Measurements from ENCODE around the gene EPB41L4B. TPM values are rescaled to one million over a fixed set of nuclear protein-coding genes. Genes with fewer than 3 reads are reported as not detected.

The EPB41L4B gene
- total and polyA plus RNA-seq, 2 donors (not counting 1 experiment from before 2014, with no cell fraction given): 0.56 to 2.8 TPM

DNA sequence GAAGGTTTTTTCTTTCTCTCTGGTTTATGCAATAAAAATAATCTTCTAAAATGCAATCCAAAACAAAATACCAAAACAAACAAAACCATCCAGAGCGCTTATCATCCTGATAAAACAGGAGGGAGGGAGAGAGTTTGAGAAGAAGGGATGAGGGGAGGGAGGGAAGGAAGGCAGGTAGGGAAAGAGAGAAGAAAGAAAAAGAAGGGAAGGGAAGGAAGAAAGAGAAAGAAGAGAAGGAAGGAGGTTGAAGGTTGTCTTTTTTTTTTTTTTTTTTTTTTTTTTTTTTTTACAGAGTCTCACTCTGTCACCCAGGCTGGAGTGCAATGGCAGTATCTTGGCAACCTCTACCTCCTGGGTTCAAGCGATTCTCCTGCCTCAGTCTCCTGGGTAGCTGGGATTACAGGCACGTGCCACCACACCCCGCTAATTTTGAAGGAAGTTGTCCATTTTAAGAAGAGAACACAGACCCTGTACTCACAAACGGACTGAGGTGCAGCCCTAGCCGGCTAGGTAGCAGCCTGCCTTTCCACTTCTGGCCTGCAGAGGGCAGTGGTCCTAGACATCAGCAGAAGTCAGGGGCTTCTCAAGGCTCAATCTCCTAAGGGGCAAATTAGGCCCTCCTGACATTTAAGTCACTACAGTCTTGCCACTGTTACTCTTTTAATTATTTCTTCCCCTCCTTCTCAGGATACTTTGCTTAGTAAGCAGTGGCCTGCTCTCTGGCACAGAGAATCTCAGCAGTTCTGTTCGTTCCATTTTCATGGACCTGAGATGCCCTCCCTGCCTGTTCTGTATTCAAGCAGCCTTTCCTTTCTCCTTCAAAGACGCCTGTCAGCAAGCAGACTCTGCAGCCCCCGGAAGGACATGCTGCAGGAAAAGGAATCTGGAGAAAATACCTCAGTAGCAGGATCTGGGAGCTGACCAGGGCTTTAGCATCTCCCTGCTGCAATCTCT, 76.4 kb downstream of the EPB41L4B start:
- no peak overlapping the region for H2AFZ ChIP-seq (ENCODE audit: low read length)
- TF ChIP-seq, protein P1, sequence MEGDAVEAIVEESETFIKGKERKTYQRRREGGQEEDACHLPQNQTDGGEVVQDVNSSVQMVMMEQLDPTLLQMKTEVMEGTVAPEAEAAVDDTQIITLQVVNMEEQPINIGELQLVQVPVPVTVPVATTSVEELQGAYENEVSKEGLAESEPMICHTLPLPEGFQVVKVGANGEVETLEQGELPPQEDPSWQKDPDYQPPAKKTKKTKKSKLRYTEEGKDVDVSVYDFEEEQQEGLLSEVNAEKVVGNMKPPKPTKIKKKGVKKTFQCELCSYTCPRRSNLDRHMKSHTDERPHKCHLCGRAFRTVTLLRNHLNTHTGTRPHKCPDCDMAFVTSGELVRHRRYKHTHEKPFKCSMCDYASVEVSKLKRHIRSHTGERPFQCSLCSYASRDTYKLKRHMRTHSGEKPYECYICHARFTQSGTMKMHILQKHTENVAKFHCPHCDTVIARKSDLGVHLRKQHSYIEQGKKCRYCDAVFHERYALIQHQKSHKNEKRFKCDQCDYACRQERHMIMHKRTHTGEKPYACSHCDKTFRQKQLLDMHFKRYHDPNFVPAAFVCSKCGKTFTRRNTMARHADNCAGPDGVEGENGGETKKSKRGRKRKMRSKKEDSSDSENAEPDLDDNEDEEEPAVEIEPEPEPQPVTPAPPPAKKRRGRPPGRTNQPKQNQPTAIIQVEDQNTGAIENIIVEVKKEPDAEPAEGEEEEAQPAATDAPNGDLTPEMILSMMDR (conservative IDR thresholded peaks at IDR 0.05 in 1 of 2, IDR thresholded peaks at IDR 0.05 in 1 of 2; ENCODE audit: low read depth in 1 of 2, low read length in 2 of 2): peak; percentile 88 to 98
- TF ChIP-seq EZH2 (IDR thresholded peaks at IDR 0.05; ENCODE audit: low read length, missing control alignments): no peak
- DNase-seq (ENCODE audit: low read depth in 2 of 2): peak; percentile 60 to 72

DNA sequence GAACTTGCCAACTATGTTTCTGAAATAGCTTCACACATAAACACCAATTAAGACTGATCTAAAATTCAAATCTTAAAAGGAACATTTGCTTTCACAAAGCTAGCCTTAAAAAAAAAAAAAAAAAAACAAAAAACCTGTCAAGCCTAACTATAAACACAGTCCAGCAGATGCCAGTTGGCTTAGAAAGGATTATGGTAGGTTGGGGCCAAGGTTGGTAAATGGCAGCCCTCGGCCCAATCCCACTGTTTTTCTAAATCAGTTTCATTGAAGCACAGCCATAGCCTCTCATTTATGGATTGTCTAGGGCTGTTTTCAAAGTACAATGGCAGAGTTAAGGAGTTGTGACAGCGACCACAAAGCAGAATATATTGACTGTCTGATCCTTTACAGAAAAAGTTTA, 78.1 kb downstream of the EPB41L4B start:
- H3K36me3 ChIP-seq (ENCODE audit: control insufficient read depth, insufficient read depth, low read length): no peaks in the 10 kb centered on the region
- H3K9me3 ChIP-seq (ENCODE audit: control insufficient read depth, insufficient read depth, low read depth, low read length): no peaks in the 10 kb centered on the region
- H2AFZ ChIP-seq (ENCODE audit: low read length): no peak overlapping the region
- no peak for DNase-seq (ENCODE audit: low read depth in 2 of 2)
- no peaks in the 10 kb centered on the region for H4K20me1 ChIP-seq (ENCODE audit: control insufficient read depth, extremely low read depth, insufficient read depth, low read length)
- H3K27me3 ChIP-seq (ENCODE audit: control insufficient read depth, insufficient read depth, low read length): no peaks in the 10 kb centered on the region
- H3K4me3 ChIP-seq (replicated peaks in 1 of 4; ENCODE audit: control extremely low read depth in 1 of 4, insufficient read depth in 1 of 4, low read depth in 3 of 4, low read length in 4 of 4): no peak overlapping the region
- TF ChIP-seq, protein P1 (conservative IDR thresholded peaks at IDR 0.05 in 1 of 2, IDR thresholded peaks at IDR 0.05 in 1 of 2; ENCODE audit: low read depth in 1 of 2, low read length in 2 of 2): no peak
- no peak for TF ChIP-seq EZH2 (IDR thresholded peaks at IDR 0.05; ENCODE audit: low read length, missing control alignments)
- H3K27ac ChIP-seq (ENCODE audit: insufficient read depth, low read length): no peak overlapping the region
- H3K4me2 ChIP-seq (ENCODE audit: extremely low read depth, insufficient read depth, low read length): no peak overlapping the region
- H3K9ac ChIP-seq (ENCODE audit: insufficient read depth, low read length): no peak overlapping the region
- H3K79me2 ChIP-seq (ENCODE audit: control insufficient read depth, insufficient read depth, low read length): no peaks in the 10 kb centered on the region
- H3K4me1 ChIP-seq (ENCODE audit: control insufficient read depth, extremely low read depth, insufficient read depth, low read length): no peaks in the 10 kb centered on the region

More for the DNA sequence above, 76.4 kb downstream of the EPB41L4B start:
- no peaks in the 10 kb centered on the region for H3K36me3 ChIP-seq (ENCODE audit: control insufficient read depth, insufficient read depth, low read length)
- H3K4me2 ChIP-seq (ENCODE audit: extremely low read depth, insufficient read depth, low read length): no peak overlapping the region
- H4K20me1 ChIP-seq (ENCODE audit: control insufficient read depth, extremely low read depth, insufficient read depth, low read length): no peaks in the 10 kb centered on the region
- H3K9me3 ChIP-seq (ENCODE audit: control insufficient read depth, insufficient read depth, low read depth, low read length): no peaks in the 10 kb centered on the region
- H3K9ac ChIP-seq (ENCODE audit: insufficient read depth, low read length): no peak overlapping the region
- no peaks in the 10 kb centered on the region for H3K27me3 ChIP-seq (ENCODE audit: control insufficient read depth, insufficient read depth, low read length)
- no peaks in the 10 kb centered on the region for H3K79me2 ChIP-seq (ENCODE audit: control insufficient read depth, insufficient read depth, low read length)
- H3K4me3 ChIP-seq (replicated peaks in 1 of 4; ENCODE audit: control extremely low read depth in 1 of 4, insufficient read depth in 1 of 4, low read depth in 3 of 4, low read length in 4 of 4): no peak overlapping the region
- no peak overlapping the region for H3K27ac ChIP-seq (ENCODE audit: insufficient read depth, low read length)
- no peaks in the 10 kb centered on the region for H3K4me1 ChIP-seq (ENCODE audit: control insufficient read depth, extremely low read depth, insufficient read depth, low read length)

DNA sequence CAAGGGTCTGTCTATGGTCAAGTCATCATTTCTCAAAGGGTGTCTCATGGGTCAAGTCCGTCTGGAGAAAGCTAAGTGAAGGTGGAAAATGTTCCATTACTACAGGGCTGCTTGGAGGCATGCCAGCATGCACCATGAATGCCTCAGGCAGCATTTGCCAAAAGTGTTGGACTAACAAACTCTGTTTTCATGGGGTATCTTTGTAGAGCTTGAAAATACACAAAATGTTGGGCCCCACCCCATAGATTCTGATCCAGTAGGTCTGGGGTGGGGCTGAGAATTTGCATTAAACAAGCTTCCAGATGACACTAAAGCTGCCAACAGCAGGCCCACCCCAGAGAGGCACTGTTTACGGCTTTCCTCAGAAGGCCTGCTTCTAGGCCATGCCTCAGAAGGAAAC, 78.8 kb downstream of the EPB41L4B start:
- no peak overlapping the region for H3K4me3 ChIP-seq (replicated peaks in 1 of 4; ENCODE audit: control extremely low read depth in 1 of 4, insufficient read depth in 1 of 4, low read depth in 3 of 4, low read length in 4 of 4)
- H3K9me3 ChIP-seq (ENCODE audit: control insufficient read depth, insufficient read depth, low read depth, low read length): no peaks in the 10 kb centered on the region
- H3K4me2 ChIP-seq (ENCODE audit: extremely low read depth, insufficient read depth, low read length): no peak overlapping the region
- TF ChIP-seq, protein P1 (conservative IDR thresholded peaks at IDR 0.05 in 1 of 2, IDR thresholded peaks at IDR 0.05 in 1 of 2; ENCODE audit: low read depth in 1 of 2, low read length in 2 of 2): no peak
- TF ChIP-seq EZH2 (IDR thresholded peaks at IDR 0.05; ENCODE audit: low read length, missing control alignments): no peak
- H3K27me3 ChIP-seq (ENCODE audit: control insufficient read depth, insufficient read depth, low read length): no peaks in the 10 kb centered on the region
- H3K4me1 ChIP-seq (ENCODE audit: control insufficient read depth, extremely low read depth, insufficient read depth, low read length): no peaks in the 10 kb centered on the region
- no peak for DNase-seq (ENCODE audit: low read depth in 2 of 2)
- no peaks in the 10 kb centered on the region for H4K20me1 ChIP-seq (ENCODE audit: control insufficient read depth, extremely low read depth, insufficient read depth, low read length)
- no peak overlapping the region for H3K27ac ChIP-seq (ENCODE audit: insufficient read depth, low read length)
- H3K36me3 ChIP-seq (ENCODE audit: control insufficient read depth, insufficient read depth, low read length): no peaks in the 10 kb centered on the region
- no peaks in the 10 kb centered on the region for H3K79me2 ChIP-seq (ENCODE audit: control insufficient read depth, insufficient read depth, low read length)
- no peak overlapping the region for H2AFZ ChIP-seq (ENCODE audit: low read length)
- H3K9ac ChIP-seq (ENCODE audit: insufficient read depth, low read length): no peak overlapping the region
